Daoy (cell line): Measurements from ENCODE around the gene PEF1. TPM values are rescaled to one million over a fixed set of nuclear protein-coding genes. Genes with fewer than 3 reads are reported as not detected.

ENCODE experiments used
- DNase-seq: peaks from one replicate; pipeline ENCODE4 v3.0.0-alpha.2; 2015; ENCODE audit warnings: low read depth
- total RNA-seq: library from RNA; depleted of rRNA; stranded (reverse); fragments of >200 nt; shearing (Covaris generic); gene quantifications from 2 replicates; pipeline ENCODE4 v1.2.3, GENCODE V29; 2014

PEF1 gene
- total RNA-seq, 1 experiment from 2014 or later, result 126 TPM

DNA sequence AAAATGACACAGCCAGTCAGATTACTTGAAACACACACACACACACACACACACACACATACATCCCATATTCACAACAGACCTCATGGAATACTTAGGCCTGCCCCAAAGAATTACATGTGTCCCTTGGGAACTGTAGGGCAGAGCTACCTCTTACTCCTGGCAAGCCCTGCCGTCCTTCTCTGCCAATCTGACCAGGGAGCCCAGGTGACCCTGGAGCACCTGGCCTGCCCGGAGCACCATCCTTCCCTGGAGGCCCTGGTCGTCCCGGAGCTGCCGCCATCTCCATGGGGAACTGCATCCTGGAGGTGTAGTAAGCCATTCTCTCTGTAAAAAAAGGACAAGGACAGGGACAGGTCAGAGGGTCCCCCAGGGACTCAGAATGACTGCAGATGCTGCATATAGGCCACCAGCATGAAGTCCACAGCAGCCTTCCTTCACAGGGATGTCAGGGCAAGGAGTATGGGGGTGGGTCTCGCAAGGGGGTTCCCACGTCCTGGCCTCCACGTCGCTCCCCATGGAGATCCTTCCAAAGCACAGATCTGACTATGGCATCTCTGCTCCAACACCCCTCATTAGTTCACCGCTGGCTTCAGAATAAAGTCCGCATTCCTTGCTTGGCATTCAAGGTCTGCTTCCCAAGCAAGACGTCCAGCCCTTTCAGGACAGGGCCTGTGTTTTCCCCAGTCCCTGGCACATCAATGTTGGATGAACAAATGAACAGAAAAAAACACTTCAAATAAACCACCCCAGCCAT lies 9.2 kb upstream of the PEF1 start:
- DNase-seq, result no peak

DNA sequence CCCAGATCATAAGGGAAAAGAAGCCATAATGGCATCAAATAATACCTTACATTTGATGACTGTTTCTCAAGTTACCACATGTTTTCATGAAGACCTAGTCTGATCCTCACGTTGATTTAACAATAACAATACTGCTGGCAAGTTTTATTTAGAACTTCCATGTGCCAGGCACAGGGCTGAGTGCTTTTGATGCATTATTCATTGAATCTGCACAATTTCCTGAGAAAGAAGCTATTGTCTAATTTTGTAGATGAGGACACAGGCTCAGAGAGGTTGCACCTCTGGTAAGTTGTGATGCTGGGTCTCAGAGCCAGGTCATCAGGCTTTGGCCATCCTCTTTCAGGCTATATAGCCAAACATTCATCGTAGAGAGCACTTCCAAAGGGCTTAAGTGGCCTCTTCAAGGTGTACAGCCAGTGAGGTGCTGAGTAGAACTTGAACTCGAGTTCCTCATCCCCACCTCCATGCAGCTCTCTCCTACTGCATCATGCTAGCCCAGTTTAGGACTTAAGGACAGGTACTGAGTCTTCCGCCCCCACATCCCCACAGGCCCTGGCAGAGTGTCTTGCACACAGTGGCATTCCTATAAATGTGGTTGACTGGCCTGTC lies 8.3 kb upstream of the PEF1 start:
- DNase-seq, result no peak

GRCh38 chr1:31651766-31652165 lies 7.1 kb upstream of the PEF1 start:
- DNase-seq, result no peak

DNA sequence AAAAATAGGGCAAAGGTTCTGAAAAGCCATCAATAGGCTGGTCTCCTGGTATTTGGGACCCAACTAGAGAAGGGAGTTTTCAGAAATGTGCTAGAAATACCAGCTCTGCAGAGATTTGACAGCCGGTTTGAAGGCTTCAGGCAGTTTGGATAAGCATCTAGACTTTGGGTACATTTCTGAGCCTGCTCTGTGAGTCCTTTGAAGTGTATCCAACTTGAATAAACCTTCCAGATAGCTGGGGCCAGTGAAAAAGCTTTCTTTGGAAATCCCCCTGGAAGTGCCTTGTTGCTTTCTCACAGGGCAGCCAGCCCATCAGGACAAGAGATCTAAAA lies 6.4 kb upstream of the PEF1 start:
- no peak for DNase-seq

DNA sequence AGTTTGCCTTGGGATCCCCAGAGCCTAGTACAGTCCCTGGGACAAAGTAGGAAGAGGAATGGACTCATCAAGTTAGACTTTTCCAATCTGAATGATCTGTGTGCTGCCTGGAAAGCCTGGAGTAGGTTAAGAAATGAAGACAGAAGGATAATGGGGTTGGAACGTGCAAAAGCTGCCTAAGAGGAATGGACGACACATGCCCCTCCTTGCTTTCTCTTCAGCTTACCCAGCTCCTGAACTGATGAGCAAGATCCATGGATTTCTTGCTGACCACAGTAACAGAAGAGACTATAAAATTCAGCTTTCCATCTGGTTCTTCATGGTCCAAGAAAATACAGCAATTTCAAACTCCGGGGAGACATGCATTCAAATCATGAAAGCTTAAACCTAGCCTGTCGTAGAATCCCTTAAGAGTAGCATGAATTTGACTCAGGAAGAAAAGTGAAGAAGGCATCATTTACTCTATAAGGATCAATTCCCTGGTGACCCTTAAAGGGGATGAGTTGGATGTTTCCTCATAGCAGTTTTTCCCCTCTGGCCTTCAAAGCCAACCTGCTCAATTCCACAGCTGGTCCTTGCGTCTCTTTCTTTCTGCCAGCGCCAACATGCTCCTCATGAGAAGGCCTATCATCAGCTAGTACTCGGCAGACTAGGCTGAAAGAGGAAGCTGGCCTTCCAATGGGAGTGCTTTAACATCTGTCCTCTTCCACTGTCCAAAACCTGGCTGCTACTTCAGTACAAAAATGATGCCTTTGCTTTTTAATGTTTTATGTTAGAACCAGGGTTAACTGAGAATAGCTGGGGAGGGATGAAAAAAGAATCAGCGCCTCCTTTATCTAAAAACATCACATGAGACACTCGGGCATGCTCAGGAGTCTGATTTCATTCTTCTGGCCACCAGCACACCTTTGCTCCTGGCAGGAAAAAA lies 5.7 kb upstream of the PEF1 start:
- DNase-seq, result no peak

DNA sequence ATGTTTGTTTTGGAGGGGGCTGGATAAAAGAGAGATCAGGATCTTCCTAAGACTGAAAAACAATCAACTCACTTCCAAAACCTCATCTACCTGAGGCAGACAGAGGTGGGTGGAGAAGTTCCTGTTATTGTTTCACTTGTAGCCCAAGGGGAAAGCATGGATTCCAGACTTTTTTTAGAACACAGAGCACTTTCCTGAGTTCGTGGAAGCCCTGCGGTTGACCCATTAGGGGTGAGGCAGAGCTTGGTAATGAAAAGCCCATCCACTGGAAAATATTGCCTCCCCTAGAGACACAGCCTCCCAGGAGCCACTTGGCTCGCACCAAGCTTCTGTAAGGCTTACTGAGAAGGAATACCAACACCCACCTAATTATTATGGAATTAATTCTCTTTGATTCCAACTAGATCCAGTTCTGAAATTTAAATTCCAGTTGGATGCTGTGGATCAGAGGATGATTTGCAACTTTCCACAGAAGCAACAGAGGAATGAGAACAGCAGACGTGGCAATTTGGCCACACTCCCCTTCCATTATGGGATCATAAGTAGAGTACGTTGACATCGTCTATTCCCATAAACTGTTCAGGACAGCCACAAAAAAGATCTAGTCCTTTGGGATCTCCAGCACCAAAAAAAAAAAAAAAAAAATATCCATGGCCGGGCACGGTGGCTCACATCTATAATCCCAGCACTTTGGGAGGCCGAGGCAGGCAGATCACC lies 4.1 kb upstream of the PEF1 start:
- no peak for DNase-seq

- DNase-seq, result no peak
Measured at GRCh38 chr1:31648190-31648589, 3.5 kb upstream of the PEF1 start.

DNA sequence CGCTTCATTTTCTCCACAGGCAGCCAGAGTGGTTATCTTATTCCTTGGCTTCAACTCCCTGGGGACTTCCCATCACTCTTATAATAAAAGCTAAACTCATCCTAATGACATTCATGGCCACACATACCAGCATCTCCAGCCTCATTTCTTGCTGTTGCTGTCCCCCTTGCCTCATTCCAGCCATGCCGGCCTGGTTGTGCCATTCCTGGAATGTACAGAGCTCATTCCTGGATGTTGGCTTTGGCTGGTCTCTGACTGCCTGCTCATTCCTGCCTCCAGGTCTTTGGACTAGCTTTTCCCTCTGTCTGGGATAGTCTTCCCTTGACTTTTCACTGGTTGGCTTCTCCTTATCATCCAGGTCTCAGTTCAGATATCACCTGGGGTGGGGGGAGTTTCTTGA lies 2.4 kb upstream of the PEF1 start:
- DNase-seq, result no peak

- DNase-seq, result no peak
Measured at GRCh38 chr1:31646259-31646960, 1.7 kb upstream of the PEF1 start.

- no peak for DNase-seq
Measured at GRCh38 chr1:31645274-31645568, 545 bp upstream of the PEF1 start.

DNA sequence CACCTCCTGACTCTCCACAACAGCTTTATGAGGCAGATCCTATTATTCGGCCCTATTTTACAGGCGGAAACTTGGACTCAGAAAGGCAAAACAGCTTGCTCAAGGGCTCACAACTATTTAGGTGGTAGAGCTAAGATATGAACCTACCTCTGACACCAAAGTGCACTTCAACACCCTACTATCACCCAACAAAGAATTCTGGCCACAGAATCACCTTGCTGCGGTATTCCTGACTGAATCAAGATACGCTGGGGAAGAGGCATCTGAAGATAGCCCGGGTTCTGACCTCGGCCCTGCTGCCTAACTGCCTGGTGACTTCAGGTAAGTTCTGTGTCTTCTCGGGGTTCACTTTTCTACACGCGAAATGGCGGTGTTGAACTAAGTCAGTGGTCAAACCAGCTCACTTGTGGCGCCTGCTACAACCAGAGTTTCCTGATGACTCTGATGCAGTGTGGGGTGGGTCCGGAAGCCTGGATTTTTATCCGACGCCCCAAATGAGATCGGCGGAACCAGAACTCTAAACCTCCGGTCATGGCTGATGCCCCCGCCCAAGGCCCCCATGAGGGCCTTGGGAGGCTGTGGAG lies 608 bp downstream of the PEF1 start:
- no peak for DNase-seq

DNA sequence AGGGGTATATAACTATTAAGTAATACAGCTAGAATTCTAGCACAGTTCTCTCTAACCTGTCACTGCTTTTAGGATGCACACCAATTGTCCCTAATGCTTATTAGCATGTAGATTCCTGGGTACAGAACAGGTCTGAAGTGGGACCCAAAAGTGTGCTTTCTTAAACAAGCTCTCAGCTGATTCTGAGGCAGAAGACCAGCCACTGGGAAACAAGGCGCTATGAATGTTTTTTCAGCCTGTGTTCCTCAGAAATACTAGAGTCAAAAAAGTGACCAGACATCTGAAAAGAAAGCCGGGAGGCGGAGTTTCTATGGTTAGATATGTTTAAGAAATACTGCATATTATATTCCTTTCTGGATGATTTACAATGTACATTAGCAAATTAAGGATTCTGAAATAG lies 1.8 kb downstream of the PEF1 start:
- no peak for DNase-seq

- DNase-seq, result no peak
Measured at GRCh38 chr1:31642366-31642765, 2.3 kb downstream of the PEF1 start.

- DNase-seq, result no peak
Measured at GRCh38 chr1:31640964-31641363, 3.7 kb downstream of the PEF1 start.

GRCh38 chr1:31640179-31640578 lies 4.5 kb downstream of the PEF1 start:
- no peak for DNase-seq

GRCh38 chr1:31639543-31639942 lies 5.1 kb downstream of the PEF1 start:
- DNase-seq, result no peak

DNA sequence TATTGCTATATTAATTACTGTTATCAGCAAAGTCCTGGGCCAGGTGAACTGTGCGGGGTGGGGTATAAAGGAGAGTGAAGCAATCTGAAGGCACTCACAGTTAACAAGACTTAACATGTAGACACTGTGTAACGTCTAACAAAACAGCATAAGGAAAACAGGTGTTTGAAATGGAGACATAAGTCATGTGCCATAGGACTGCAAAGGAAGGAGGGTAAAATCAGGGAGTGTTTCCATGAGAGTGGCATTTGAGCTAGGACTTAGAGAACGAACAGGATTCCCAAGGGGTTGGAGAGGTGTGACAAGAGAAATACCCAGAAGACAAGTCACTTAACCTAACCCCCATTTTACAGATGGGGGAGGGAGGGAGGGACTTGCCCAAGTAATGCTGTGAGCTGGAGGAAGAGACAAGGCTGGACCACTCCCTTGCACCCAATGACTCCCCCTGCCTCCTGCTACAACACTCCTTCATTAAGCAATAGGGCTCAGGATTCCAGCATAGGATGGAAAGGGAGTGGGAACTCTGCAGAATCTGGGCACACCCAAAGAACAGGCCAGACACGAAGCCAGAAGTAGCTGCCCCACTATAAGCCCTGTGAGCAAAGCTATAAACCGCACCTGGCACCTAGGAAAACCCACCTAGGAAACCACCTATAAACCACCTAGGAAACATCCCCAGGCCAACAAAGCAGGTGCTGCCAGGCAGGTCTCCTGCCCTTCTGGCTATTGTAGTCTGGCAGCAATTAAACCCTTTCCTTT lies 6.6 kb downstream of the PEF1 start:
- no peak for DNase-seq

DNA sequence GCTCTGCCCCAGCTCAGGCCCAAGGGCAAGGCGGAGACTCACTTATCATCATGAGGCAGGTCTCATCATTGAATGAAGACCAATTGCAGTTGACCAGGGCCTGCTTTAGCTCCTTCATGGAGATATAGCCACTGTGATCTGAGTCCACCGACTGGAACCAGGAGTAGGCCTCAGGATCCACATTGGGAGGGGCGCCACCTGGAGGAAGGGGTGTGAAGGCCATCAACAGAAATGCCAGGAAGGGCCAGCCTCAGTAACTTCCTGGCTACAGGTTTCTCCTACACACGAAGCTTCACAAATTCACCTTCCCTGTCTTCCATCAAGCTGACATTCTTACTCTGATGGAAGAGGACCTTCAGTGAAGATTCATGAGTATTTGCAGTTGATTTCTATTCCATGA lies 11.6 kb downstream of the PEF1 start:
- DNase-seq, result peak; percentile 35

- no peak for DNase-seq
Measured at GRCh38 chr1:31632649-31633048, 12.0 kb downstream of the PEF1 start.

DNA sequence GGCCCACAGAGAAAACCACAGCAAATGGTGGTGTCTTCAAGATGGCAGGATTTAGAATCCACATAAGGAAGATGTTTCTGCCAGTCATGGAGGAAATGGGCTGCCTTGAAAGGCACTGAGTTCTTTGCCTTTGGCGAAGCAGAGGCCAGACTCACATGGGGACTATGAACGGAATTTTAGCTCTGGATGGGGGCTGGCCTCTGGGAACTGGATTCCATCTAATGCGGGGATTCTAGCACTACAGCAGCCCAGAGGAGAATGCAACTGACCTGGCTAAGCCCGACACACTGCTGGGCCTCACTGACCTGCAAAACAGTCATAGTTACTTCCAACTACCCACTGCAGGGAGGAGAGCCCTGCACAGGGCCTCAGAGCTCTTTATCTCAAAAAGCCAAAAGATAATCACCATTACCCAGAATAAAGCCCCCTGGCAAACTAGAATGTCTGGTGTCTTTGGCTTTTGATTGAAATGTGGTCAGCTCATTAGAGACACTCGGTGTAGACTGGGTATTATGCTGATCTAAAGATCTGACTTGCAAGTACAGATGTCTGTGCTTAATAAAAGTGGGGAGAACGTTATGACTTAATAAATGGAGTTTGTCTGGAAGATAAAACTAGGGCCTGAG lies 15.6 kb downstream of the PEF1 start:
- no peak for DNase-seq
